ENCODE results near the gene MAZ. TPM values are rescaled to one million over a fixed set of nuclear protein-coding genes. Genes with fewer than 3 reads are reported as not detected.
A peak's percentile ranks its signal among the peaks of the same experiment; 100 is the strongest.

MAZ gene
- total RNA-seq, 1 donor from 2014 or later = 304 TPM

GRCh38 chr16:29858974-29859373, 52.6 kb downstream of the MAZ start:
- no peak overlapping the region for H3K4me3 Mint-ChIP-seq (ENCODE audit: unreplicated experiment)
- peaks cover 16% of the 10 kb centered on the region for H3K4me1 Mint-ChIP-seq (ENCODE audit: unreplicated experiment)
- no peak overlapping the region for H3K27ac Mint-ChIP-seq (ENCODE audit: unreplicated experiment)
- DNase-seq (ENCODE audit: extremely low spot score, unreplicated experiment) = no peak
- H3K36me3 Mint-ChIP-seq (ENCODE audit: unreplicated experiment) = peaks cover 21% of the 10 kb centered on the region
- H3K9me3 Mint-ChIP-seq (ENCODE audit: unreplicated experiment) = no peaks in the 10 kb centered on the region
- H3K27me3 Mint-ChIP-seq (ENCODE audit: unreplicated experiment) = no peaks in the 10 kb centered on the region
- TF ChIP-seq CTCF (IDR thresholded peaks at IDR 0.05) = no peak

GRCh38 chr16:29860218-29860617, 53.9 kb downstream of the MAZ start:
- no peak for TF ChIP-seq CTCF (IDR thresholded peaks at IDR 0.05)
- Mint-ChIP-seq H3K4me3 (ENCODE audit: unreplicated experiment) (peak overlapping the region; percentile 61), H3K27ac (ENCODE audit: unreplicated experiment) (no peak overlapping the region), H3K9me3 (ENCODE audit: unreplicated experiment) (no peaks in the 10 kb centered on the region), H3K4me1 (ENCODE audit: unreplicated experiment) (peaks cover 16% of the 10 kb centered on the region), H3K36me3 (ENCODE audit: unreplicated experiment) (peaks cover 21% of the 10 kb centered on the region), H3K27me3 (ENCODE audit: unreplicated experiment) (no peaks in the 10 kb centered on the region)
- no peak for DNase-seq (ENCODE audit: extremely low spot score, unreplicated experiment)

Other genes with a start within 250 kb of the MAZ start
- gene SPN, start 143.3 kb upstream of the MAZ start, total RNA-seq = not detected in 2 replicates
- 23.5 and 30.1 TPM in 2 replicates for gene QPRT, start 127.3 kb upstream of the MAZ start, total RNA-seq
- gene C16orf54, start 60.5 kb upstream of the MAZ start, total RNA-seq = not detected in 2 replicates
- gene ZG16, start 28.3 kb upstream of the MAZ start, total RNA-seq = not detected in 2 replicates
- 20.0 and 23.0 TPM in 2 replicates for gene KIF22, start 15.8 kb upstream of the MAZ start, total RNA-seq
- gene PRRT2, start 5.7 kb downstream of the MAZ start, total RNA-seq = 8.8 and 13.4 TPM in 2 replicates
- 26.4 and 29.1 TPM in 2 replicates for gene PAGR1, start 9.6 kb downstream of the MAZ start, total RNA-seq
- 150 and 157 TPM in 2 replicates for gene MVP, start 13.9 kb downstream of the MAZ start, total RNA-seq
- gene CDIPT, start 56.7 kb downstream of the MAZ start, total RNA-seq = 104 and 108 TPM in 2 replicates
- 17.6 and 19.3 TPM in 2 replicates for gene SEZ6L2, start 93.0 kb downstream of the MAZ start, total RNA-seq
- gene ASPHD1, start 94.0 kb downstream of the MAZ start, total RNA-seq = 1.0 and 1.2 TPM in 2 replicates
- 20.5 and 22.3 TPM in 2 replicates for gene KCTD13, start 119.7 kb downstream of the MAZ start, total RNA-seq
- gene TMEM219, start 155.6 kb downstream of the MAZ start, total RNA-seq = 119 and 139 TPM in 2 replicates
- gene TAOK2, start 167.3 kb downstream of the MAZ start, total RNA-seq = 44.4 and 48.8 TPM in 2 replicates
- gene HIRIP3, start 189.1 kb downstream of the MAZ start, total RNA-seq = 11.5 and 12.5 TPM in 2 replicates
- 72.4 and 77.0 TPM in 2 replicates for gene INO80E, start 189.7 kb downstream of the MAZ start, total RNA-seq
- gene DOC2A, start 204.5 kb downstream of the MAZ start, total RNA-seq = 1.3 TPM in 2 replicates
- gene C16orf92, start 216.7 kb downstream of the MAZ start, total RNA-seq = not detected in 2 replicates
- gene TLCD3B, start 224.7 kb downstream of the MAZ start, total RNA-seq = 0.32 and 0.52 TPM in 2 replicates

All from osteocyte (in vitro differentiated cells).